Hepatocyte (in vitro differentiated cells): ENCODE data around the gene RNF213.
"Not testable (repeated sequence)": the region's sequence is repeated elsewhere in the genome, so short reads cannot be mapped to it uniquely, and the experiment has no call there.

Experiments
- CTCF ChIP-seq: fragments of 200-600 bp; sonication (generic); IDR thresholded peaks from 2 replicates; pipeline ENCODE4 v1.5.1; 2016; ENCODE audit warnings: antibody characterized with exemption, mild to moderate bottlenecking; ENCODE audit not compliant: poor library complexity
- EZH2 ChIP-seq: fragments of 200-600 bp; sonication (generic); IDR thresholded peaks from 2 replicates; pipeline ENCODE4 v1.6.1; 2016; ENCODE audit warnings: antibody characterized with exemption, mild to moderate bottlenecking, borderline replicate concordance
- EZH2phosphoT487 ChIP-seq: fragments of 200-600 bp; sonication (generic); IDR thresholded peaks from one replicate; pipeline ENCODE4 v1.6.1; 2018; ENCODE audit warnings: antibody characterized with exemption, mild to moderate bottlenecking, low read depth, moderate library complexity; ENCODE audit not compliant: unreplicated experiment, severe bottlenecking

- not testable (repeated sequence) for TF ChIP-seq CTCF, EZH2, EZH2phosphoT487
These were observed 15.2 kb downstream of the RNF213 start for GRCh38 chr17:80275857-80276256.
